GM23338 (cell line): ENCODE measurements around the gene SMIM21. TPM values are rescaled to one million over a fixed set of nuclear protein-coding genes. Genes with fewer than 3 reads are reported as not detected.

Source experiments
- ATAC-seq: fragments of 200-7000 bp; cut with Tn5 transposase; 3 replicates; pipeline ENCODE4 v1.9.1; 2020
- DNase-seq: peaks from one replicate; pipeline ENCODE4 v3.0.0-alpha.2; 2015; ENCODE audit warnings: low spot score
- H2AFZ ChIP-seq: fragments of 200-600 bp; sonication (generic); 2 replicates; pipeline ENCODE4 v1.8.0; 2016; ENCODE audit warnings: antibody characterized with exemption, mild to moderate bottlenecking, moderate library complexity
- H3F3A ChIP-seq: fragments of 200-600 bp; sonication (generic); replicated peaks from 2 replicates; pipeline ENCODE4 v1.8.0; 2017; ENCODE audit warnings: antibody characterized with exemption, mixed run types, low read depth
- H3K27ac ChIP-seq: fragments of 200-600 bp; sonication (generic); 2 replicates; pipeline ENCODE4 v1.6.1; 2016; ENCODE audit warnings: low read depth
- H3K27me3 ChIP-seq: fragments of 200-600 bp; sonication (generic); 2 replicates; pipeline ENCODE4 v1.8.0; 2016; ENCODE audit warnings: mild to moderate bottlenecking, mixed run types, moderate library complexity; ENCODE audit not compliant: insufficient read depth
- H3K36me3 ChIP-seq: fragments of 200-600 bp; sonication (generic); 2 replicates; pipeline ENCODE4 v1.8.0; 2016; ENCODE audit warnings: mild to moderate bottlenecking; ENCODE audit not compliant: insufficient read depth
- H3K4me1 ChIP-seq: fragments of 200-600 bp; sonication (generic); 2 replicates; pipeline ENCODE4 v1.8.0; 2016; ENCODE audit warnings: mild to moderate bottlenecking, moderate library complexity; ENCODE audit not compliant: insufficient read depth
- H3K4me2 ChIP-seq: fragments of 200-600 bp; sonication (generic); 2 replicates; pipeline ENCODE4 v1.7.1; 2017; ENCODE audit warnings: mixed run types
- H3K4me3 ChIP-seq: fragments of 200-600 bp; sonication (generic); 2 replicates; pipeline ENCODE4 v1.6.1; 2016; ENCODE audit warnings: mixed run types
- H3K79me2 ChIP-seq: fragments of 200-600 bp; sonication (generic); replicated peaks from 2 replicates; pipeline ENCODE4 v1.8.0; 2017; ENCODE audit warnings: mild to moderate bottlenecking; ENCODE audit not compliant: insufficient read depth
- H3K9me2 ChIP-seq: fragments of 200-600 bp; sonication (generic); 2 replicates; pipeline ENCODE4 v1.8.0; 2017; ENCODE audit not compliant: insufficient read depth
- H4K20me1 ChIP-seq: fragments of 200-600 bp; sonication (generic); replicated peaks from 2 replicates; pipeline ENCODE4 v1.8.0; 2017; ENCODE audit warnings: mild to moderate bottlenecking; ENCODE audit not compliant: insufficient read depth
- H3K27ac Mint-ChIP-seq: 2 replicates; pipeline ENCODE4 v1.8.0; 2020; ENCODE audit warnings: inconsistent platforms, mild to moderate bottlenecking, moderate library complexity, mixed read lengths
- H3K27me3 Mint-ChIP-seq: 3 replicates; pipeline ENCODE4 v1.8.0; 2022; ENCODE audit warnings: low read depth, mild to moderate bottlenecking, moderate library complexity, mixed read lengths, inconsistent platforms; ENCODE audit not compliant: insufficient read depth, poor library complexity
- H3K36me3 Mint-ChIP-seq: 3 replicates; pipeline ENCODE4 v1.8.0; 2021; ENCODE audit warnings: low read depth, mild to moderate bottlenecking, inconsistent platforms, moderate library complexity, mixed read lengths
- H3K4me1 Mint-ChIP-seq: 3 replicates; pipeline ENCODE4 v1.8.0; 2020; ENCODE audit warnings: mild to moderate bottlenecking, inconsistent platforms, mixed read lengths
- H3K4me3 Mint-ChIP-seq: 3 replicates; pipeline ENCODE4 v1.8.0; 2021; ENCODE audit warnings: moderate library complexity, mild to moderate bottlenecking, inconsistent platforms, mixed read lengths
- H3K9me3 Mint-ChIP-seq: 3 replicates; pipeline ENCODE4 v1.8.0; 2020; ENCODE audit warnings: moderate library complexity, mild to moderate bottlenecking, inconsistent platforms, mixed read lengths
- CREB1 ChIP-seq: fragments of 250-450 bp; sonication (Bioruptor Pico); IDR thresholded peaks from 2 replicates; pipeline ENCODE4 v1.5.0; 2020; ENCODE audit warnings: low read depth, mild to moderate bottlenecking, moderate library complexity
- ETS1 ChIP-seq: IDR thresholded peaks from 2 replicates; pipeline ENCODE4 v1.6.1; 2016; ENCODE audit warnings: antibody characterized with exemption
- NANOG ChIP-seq: IDR thresholded peaks from 2 replicates; pipeline ENCODE4 v1.6.1; 2016; ENCODE audit warnings: antibody characterized with exemption, borderline replicate concordance
- REST ChIP-seq: IDR thresholded peaks from one replicate; pipeline ENCODE4 v1.6.1; 2018; ENCODE audit warnings: antibody characterized with exemption; ENCODE audit not compliant: unreplicated experiment
- ZNF114 ChIP-seq: fragments of 250-450 bp; sonication (Bioruptor Pico); IDR thresholded peaks from 2 replicates; pipeline ENCODE4 v1.5.0; 2020; ENCODE audit warnings: mild to moderate bottlenecking, moderate library complexity
- ZNF331 ChIP-seq: fragments of 250-450 bp; sonication (Bioruptor Pico); IDR thresholded peaks from 2 replicates; pipeline ENCODE4 v1.5.0; 2020; ENCODE audit warnings: low read depth, mild to moderate bottlenecking, moderate library complexity
- polyA plus RNA-seq: library from polyadenylated mRNA; unstranded; fragments of >200 nt; fragmentation: Nextera tagmentation; extraction: Ambion mirVana; gene quantifications from 2 replicates; pipeline ENCODE4 v1.2.1, GENCODE V29; 2016
- total RNA-seq: library from RNA; depleted of rRNA; stranded (reverse); fragments of >200 nt; shearing (Covaris generic); gene quantifications from 2 replicates; pipeline ENCODE4 v1.2.3, GENCODE V29; 2014
- TF ChIP-seq, protein P1 (sequence below), 2 experiments: fragments of 200-600 bp in 1 of 2; sonication (generic) in 1 of 2; conservative IDR thresholded peaks; 2 replicates each; pipeline versions ENCODE4 v1.5.1 to v1.6.1; 2016 to 2017; ENCODE audit warnings: antibody characterized with exemption in 2 of 2, low read depth in 2 of 2, mild to moderate bottlenecking in 2 of 2, moderate library complexity in 1 of 2

Gene SMIM21
- total and polyA plus RNA-seq, 2 experiments from 2014 or later, result not detected

DNA sequence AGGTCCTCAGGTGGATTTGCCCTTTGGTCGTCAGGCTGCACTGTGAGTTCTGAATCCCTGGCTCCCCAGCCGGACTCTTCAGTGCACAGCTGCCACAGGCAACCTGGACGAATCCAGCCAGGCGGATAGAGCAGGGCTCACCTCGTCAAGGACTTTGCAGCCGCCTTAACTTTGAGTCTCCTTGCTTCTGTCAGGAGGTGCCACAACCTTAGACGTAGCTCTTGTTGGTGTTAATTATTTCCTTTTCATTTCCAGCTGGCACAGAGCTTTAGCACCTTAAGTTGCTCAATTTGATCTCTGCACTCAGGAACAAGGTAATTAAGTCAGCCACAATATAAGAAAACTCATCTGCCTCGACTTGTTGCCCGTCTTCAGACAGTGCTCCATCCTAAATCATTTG lies 17.7 kb downstream of the SMIM21 start:
- no peaks in the 10 kb centered on the region for H3K9me3 Mint-ChIP-seq
- no peak overlapping the region for H3K4me2 ChIP-seq
- H3K27me3 ChIP-seq, result no peaks in the 10 kb centered on the region
- H3F3A ChIP-seq, result no peaks in the 10 kb centered on the region; the same call in 1 of the 2 replicates
- DNase-seq (no peak), ATAC-seq (no peak)
- no peaks in the 10 kb centered on the region for H4K20me1 ChIP-seq
- H3K9me2 ChIP-seq, result no peaks in the 10 kb centered on the region
- peaks cover 14% of the 10 kb centered on the region for H3K4me1 ChIP-seq
- no peak overlapping the region for H3K4me3 Mint-ChIP-seq
- H3K4me1 Mint-ChIP-seq, result peaks cover 26% of the 10 kb centered on the region
- H2AFZ ChIP-seq, result no peak overlapping the region
- TF ChIP-seq NANOG (no peak), ZNF114 (CRISPR knock-in tag) (no peak), ETS1 (no peak), CREB1 (CRISPR knock-in tag) (no peak), ZNF331 (CRISPR knock-in tag) (no peak), REST (no peak)
- TF ChIP-seq, protein P1, sequence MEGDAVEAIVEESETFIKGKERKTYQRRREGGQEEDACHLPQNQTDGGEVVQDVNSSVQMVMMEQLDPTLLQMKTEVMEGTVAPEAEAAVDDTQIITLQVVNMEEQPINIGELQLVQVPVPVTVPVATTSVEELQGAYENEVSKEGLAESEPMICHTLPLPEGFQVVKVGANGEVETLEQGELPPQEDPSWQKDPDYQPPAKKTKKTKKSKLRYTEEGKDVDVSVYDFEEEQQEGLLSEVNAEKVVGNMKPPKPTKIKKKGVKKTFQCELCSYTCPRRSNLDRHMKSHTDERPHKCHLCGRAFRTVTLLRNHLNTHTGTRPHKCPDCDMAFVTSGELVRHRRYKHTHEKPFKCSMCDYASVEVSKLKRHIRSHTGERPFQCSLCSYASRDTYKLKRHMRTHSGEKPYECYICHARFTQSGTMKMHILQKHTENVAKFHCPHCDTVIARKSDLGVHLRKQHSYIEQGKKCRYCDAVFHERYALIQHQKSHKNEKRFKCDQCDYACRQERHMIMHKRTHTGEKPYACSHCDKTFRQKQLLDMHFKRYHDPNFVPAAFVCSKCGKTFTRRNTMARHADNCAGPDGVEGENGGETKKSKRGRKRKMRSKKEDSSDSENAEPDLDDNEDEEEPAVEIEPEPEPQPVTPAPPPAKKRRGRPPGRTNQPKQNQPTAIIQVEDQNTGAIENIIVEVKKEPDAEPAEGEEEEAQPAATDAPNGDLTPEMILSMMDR (conservative IDR thresholded peaks at IDR 0.05; ENCODE audit: low read depth in 2 of 2), result no peak
- no peaks in the 10 kb centered on the region for H3K36me3 ChIP-seq
- H3K27ac ChIP-seq, result no peak overlapping the region
- H3K27me3 Mint-ChIP-seq, result peaks cover 11% of the 10 kb centered on the region
- no peak overlapping the region for H3K4me3 ChIP-seq
- no peaks in the 10 kb centered on the region for H3K36me3 Mint-ChIP-seq
- H3K27ac Mint-ChIP-seq, result no peak overlapping the region
- no peaks in the 10 kb centered on the region for H3K79me2 ChIP-seq
